ENCODE results near the gene NAALADL2. TPM values are rescaled to one million over a fixed set of nuclear protein-coding genes. Genes with fewer than 3 reads are reported as not detected.

NAALADL2 gene
- total RNA-seq, 1 experiment from 2014 or later, result 1.6 TPM

DNA sequence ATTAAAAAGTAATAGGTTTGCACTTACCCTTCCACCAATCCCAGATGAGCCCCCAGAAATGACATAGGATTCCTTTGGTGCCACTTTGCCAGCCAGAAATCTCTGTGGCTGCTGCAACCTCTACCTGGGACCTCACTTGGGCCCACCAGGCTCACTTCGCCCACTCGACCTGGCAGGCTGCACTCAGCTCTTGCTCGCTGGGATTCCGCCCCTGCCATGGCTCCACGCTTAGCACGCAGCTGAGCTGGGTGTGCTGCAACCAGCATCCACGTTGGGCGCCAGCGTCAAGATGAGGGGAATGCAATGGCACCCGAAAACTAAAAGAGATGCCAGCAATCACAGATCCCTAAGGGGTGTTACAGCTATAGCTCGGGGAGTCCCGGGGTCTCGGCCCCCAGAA lies 761.0 kb downstream of the NAALADL2 start:
- WGBS (ENCODE audit: extremely low coverage, insufficient read length, low lambda C conversion rate), result no CpG with 5 or more reads among the region's 13 CpGs
- Histone ChIP-seq H3K4me2 (ENCODE audit: insufficient read depth, insufficient read length, low read length) (no peak overlapping the region), H2BK15ac (ENCODE audit: low read depth, low read length) (no peak overlapping the region), H4K8ac (replicated peaks; ENCODE audit: insufficient read length, low read depth, low read length) (no peak overlapping the region), H3K27ac (ENCODE audit: insufficient read length, low read depth, low read length) (no peak overlapping the region), H3K27me3 (ENCODE audit: insufficient read depth, low read length) (no peaks in the 10 kb centered on the region), H3K4me1 (ENCODE audit: insufficient read depth, low read length) (no peaks in the 10 kb centered on the region), H3K4ac (ENCODE audit: low read depth, low read length) (no peak overlapping the region), H3K14ac (ENCODE audit: insufficient read depth, low read length) (peak overlapping the region; percentile 31; the same call in 1 of the 2 replicates), H2BK120ac (ENCODE audit: low read depth, low read length, poor library complexity, severe bottlenecking) (no peak overlapping the region), H2AK5ac (ENCODE audit: insufficient read length, low read length) (no peak overlapping the region), H3K9me3 (ENCODE audit: control insufficient read depth, low read depth, low read length) (no peaks in the 10 kb centered on the region), H3T11ph (ENCODE audit: low read length) (no peak overlapping the region), H2BK20ac (ENCODE audit: low read depth, low read length, poor library complexity, severe bottlenecking) (no peak overlapping the region), H3K23ac (ENCODE audit: insufficient read length, low read depth, low read length) (no peak overlapping the region), H2BK5ac (ENCODE audit: insufficient read length, low read length) (no peak overlapping the region), H3K79me2 (ENCODE audit: insufficient read depth, low read length) (no peaks in the 10 kb centered on the region), H3K79me1 (ENCODE audit: insufficient read depth, low read depth, low read length, poor library complexity, severe bottlenecking) (no peaks in the 10 kb centered on the region), H2BK12ac (ENCODE audit: insufficient read length, low read depth, low read length) (no peak overlapping the region), H3K18ac (ENCODE audit: insufficient read length, low read depth, low read length) (no peak overlapping the region), H2AFZ (ENCODE audit: low read length) (no peak overlapping the region), H4K91ac (ENCODE audit: insufficient read length, low read depth, low read length) (no peak overlapping the region), H4K20me1 (ENCODE audit: control insufficient read depth, insufficient read depth, insufficient read length) (no peaks in the 10 kb centered on the region), H3K9ac (ENCODE audit: extremely low read depth, insufficient read length, low read length) (no peak overlapping the region), H3K56ac (ENCODE audit: insufficient read length, low read depth, low read length) (no peak overlapping the region), H4K5ac (ENCODE audit: insufficient read length, low read depth, low read length) (no peak overlapping the region), H3K23me2 (ENCODE audit: insufficient read length, low read depth, low read length, poor library complexity, severe bottlenecking) (no peaks in the 10 kb centered on the region)
- no peak for DNase-seq
- Mint-ChIP-seq H3K4me1 (no peaks in the 10 kb centered on the region), H3K4me3 (no peak overlapping the region), H3K9me3 (no peaks in the 10 kb centered on the region), H3K27me3 (ENCODE audit: low read depth) (no peaks in the 10 kb centered on the region), H3K36me3 (ENCODE audit: insufficient read depth in 1 of 3, low read depth in 3 of 3) (peaks cover 0 to 5% (median 0%) of the 10 kb centered on the region in 3 experiments; a peak in 2 of 7 replicates), H3K27ac (no peak overlapping the region)
- TF ChIP-seq, protein P1, sequence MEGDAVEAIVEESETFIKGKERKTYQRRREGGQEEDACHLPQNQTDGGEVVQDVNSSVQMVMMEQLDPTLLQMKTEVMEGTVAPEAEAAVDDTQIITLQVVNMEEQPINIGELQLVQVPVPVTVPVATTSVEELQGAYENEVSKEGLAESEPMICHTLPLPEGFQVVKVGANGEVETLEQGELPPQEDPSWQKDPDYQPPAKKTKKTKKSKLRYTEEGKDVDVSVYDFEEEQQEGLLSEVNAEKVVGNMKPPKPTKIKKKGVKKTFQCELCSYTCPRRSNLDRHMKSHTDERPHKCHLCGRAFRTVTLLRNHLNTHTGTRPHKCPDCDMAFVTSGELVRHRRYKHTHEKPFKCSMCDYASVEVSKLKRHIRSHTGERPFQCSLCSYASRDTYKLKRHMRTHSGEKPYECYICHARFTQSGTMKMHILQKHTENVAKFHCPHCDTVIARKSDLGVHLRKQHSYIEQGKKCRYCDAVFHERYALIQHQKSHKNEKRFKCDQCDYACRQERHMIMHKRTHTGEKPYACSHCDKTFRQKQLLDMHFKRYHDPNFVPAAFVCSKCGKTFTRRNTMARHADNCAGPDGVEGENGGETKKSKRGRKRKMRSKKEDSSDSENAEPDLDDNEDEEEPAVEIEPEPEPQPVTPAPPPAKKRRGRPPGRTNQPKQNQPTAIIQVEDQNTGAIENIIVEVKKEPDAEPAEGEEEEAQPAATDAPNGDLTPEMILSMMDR (conservative IDR thresholded peaks at IDR 0.05), result no peak

Data from H9 (cell line).